GM15510 (cell line): ENCODE measurements around the gene TMEM179.

Experiments
- POLR2A ChIP-seq: IDR thresholded peaks from 3 replicates; pipeline ENCODE4 v1.6.1; 2011; ENCODE audit warnings: borderline replicate concordance; ENCODE audit not compliant: insufficient read length; ENCODE audit errors: extremely low read depth

TMEM179 gene

GRCh38 chr14:104640681-104641080, 36.1 kb upstream of the TMEM179 start:
- TF ChIP-seq POLR2A = no peak

GRCh38 chr14:104639885-104640548, 35.4 kb upstream of the TMEM179 start:
- no peak for TF ChIP-seq POLR2A

GRCh38 chr14:104639471-104639870, 34.9 kb upstream of the TMEM179 start:
- no peak for TF ChIP-seq POLR2A

- no peak for TF ChIP-seq POLR2A
Observed at GRCh38 chr14:104638927-104639450, 34.4 kb upstream of the TMEM179 start.

GRCh38 chr14:104638190-104638589, 33.6 kb upstream of the TMEM179 start:
- no peak for TF ChIP-seq POLR2A

GRCh38 chr14:104637546-104638003, 33.0 kb upstream of the TMEM179 start:
- no peak for TF ChIP-seq POLR2A

- TF ChIP-seq POLR2A = no peak
Observed at GRCh38 chr14:104636131-104636530, 31.6 kb upstream of the TMEM179 start.

- TF ChIP-seq POLR2A = no peak
Observed at GRCh38 chr14:104635717-104636116, 31.1 kb upstream of the TMEM179 start.

GRCh38 chr14:104634886-104635570, 30.5 kb upstream of the TMEM179 start:
- TF ChIP-seq POLR2A = no peak

- TF ChIP-seq POLR2A = no peak
Observed at GRCh38 chr14:104634138-104634760, 29.7 kb upstream of the TMEM179 start.

- no peak for TF ChIP-seq POLR2A
Observed at GRCh38 chr14:104633276-104634137, 28.9 kb upstream of the TMEM179 start.

- no peak for TF ChIP-seq POLR2A
Observed at GRCh38 chr14:104632781-104633180, 28.2 kb upstream of the TMEM179 start.

- TF ChIP-seq POLR2A = no peak
Observed at GRCh38 chr14:104624939-104625338, 20.4 kb upstream of the TMEM179 start.

- no peak for TF ChIP-seq POLR2A
Observed at GRCh38 chr14:104614126-104614812, 9.7 kb upstream of the TMEM179 start.

GRCh38 chr14:104611881-104612280, 7.3 kb upstream of the TMEM179 start:
- no peak for TF ChIP-seq POLR2A

- no peak for TF ChIP-seq POLR2A
Observed at GRCh38 chr14:104610749-104611310, 6.3 kb upstream of the TMEM179 start.
